ENCODE measurements around the gene GALNS.
"Not testable (repeated sequence)": the region's sequence is repeated elsewhere in the genome, so short reads cannot be mapped to it uniquely, and the experiment has no call there.

Gene GALNS

DNA sequence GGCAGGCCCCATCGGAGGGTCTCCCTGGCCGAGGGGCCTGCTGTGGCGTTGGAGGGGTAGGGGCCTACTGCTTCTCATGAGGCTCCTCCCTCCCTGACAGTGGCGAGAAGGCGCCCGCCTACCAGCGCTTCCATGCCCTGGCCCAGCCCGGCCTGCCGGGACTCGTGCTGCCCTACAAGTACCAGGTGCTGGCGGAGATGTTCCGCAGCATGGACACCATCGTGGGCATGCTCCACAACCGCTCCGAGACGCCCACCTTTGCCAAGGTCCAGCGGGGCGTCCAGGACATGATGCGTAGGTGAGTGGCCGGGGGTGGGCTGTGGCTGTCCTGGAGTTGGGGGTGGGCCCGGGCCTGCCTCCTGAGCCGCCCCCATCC lies 51.4 kb downstream of the GALNS start:
- DNase-seq (ENCODE audit: low read depth in 1 of 2, low spot score in 1 of 2), result no peak

- DNase-seq (ENCODE audit: low read depth in 1 of 2, low spot score in 1 of 2), result no peak
Observed at GRCh38 chr16:88804552-88805339, 52.0 kb downstream of the GALNS start.

DNA sequence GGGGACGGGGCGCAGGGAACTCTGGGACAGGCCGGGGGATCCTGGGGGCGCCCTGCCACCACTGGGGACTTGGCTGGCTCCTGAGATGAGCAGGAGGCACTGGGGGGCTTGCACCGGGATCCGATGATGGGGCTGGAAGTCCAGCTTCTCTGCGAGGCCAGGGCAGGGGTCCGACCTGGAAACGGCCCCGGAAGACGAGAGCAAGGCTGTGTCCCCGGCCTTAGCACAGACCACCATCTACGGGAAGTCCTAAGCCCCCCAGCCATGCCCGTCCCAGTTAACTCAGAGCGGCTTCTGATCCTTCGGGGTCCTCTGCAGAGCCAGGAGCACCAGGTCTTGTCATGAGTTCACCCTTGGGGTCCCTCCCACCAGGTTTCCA lies 52.6 kb downstream of the GALNS start:
- no peak for DNase-seq (ENCODE audit: low read depth in 1 of 2, low spot score in 1 of 2)

GRCh38 chr16:88803264-88803987 lies 53.3 kb downstream of the GALNS start, which contains the start of gene CDT1:
Gene CDT1 (plus strand): TSS chr16:88803789. CDS start chr16:88803832, 43 bp downstream.
- peak; percentile 73 to 82 for DNase-seq (ENCODE audit: low read depth in 1 of 2, low spot score in 1 of 2)

DNA sequence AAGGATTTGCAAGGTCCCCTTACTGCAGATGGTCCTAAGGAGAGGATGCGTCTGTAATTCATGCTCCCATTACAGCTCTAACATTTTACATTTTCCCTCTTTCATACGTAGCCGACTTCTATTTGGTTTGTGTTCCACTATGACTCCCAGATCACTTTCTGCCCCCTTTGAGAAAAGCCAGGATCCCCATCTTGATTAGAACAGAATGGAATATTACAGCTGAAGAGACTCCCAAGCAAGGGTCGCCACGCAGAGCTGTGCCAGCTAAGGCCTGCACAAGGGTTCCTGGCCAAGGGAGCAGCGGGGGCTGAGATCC lies 56.5 kb downstream of the GALNS start:
- DNase-seq (ENCODE audit: low read depth in 1 of 2, low spot score in 1 of 2), result no peak

DNA sequence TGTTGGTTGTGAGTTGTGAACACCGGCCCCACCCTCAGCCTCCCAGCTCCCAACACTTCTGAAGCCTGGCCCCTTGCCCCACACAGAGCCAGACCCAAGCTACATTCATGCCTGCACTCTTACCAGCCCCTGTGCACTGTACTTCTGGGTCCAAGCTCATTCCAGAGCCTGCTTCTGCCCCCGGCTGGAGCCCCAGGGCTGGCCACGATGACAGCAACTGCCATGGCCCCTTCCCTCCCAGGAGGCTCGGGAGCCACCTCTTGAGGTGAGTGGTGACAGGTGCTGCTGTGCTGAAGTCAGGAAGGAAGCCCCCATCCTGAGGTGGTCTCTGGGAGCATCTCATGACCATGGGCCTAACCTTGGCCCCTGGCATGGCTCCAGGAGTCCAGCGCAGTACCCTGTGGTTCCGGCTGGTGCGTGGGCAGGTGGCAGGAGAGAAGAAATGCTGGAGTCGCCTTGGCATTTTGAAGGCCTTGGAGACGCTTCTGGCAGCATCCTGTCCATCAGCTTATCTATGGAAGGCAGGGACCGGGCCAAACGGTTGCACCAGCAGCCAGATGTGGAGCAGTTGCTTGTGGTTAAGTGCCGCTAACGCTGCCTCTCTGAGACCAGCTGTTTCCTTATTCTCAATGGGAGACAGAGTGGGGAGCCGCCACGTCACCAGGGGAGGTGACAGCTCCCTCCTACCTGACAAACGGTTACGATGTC lies 57.0 kb downstream of the GALNS start:
- no peak for DNase-seq (ENCODE audit: low read depth in 1 of 2, low spot score in 1 of 2)

DNA sequence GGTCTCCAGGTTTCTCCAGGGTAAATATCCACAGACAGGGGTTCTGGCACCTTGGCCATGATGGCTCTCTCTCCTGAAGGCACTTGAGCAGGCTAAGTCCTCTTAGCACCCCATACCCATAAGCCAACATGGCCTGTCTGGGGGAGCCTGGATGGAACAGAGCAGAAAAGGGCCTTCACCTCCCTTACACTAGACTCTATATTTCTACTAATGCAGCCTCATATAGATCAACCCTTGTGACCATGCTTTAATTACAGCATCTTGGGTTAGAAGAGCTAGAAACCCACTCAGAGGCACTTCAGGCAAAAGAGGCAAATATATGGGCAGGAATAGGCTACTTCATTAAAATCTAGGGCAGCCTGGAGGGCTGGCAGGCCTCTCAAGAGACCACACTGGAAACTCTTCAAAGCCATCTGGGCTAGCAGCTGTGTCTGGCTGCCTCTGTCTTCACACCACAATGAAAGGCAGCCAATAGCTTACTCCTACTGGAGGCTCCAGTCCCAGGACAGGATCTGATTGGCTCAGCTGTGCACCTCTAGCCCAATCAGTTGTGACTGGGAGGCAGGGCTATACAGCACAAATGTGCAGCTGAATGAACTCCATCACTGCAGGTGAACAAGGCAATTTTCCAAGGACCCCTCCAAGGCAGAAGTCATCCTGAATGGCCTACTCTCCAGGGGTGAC lies 57.8 kb downstream of the GALNS start:
- no peak for DNase-seq (ENCODE audit: low read depth in 1 of 2, low spot score in 1 of 2)

DNA sequence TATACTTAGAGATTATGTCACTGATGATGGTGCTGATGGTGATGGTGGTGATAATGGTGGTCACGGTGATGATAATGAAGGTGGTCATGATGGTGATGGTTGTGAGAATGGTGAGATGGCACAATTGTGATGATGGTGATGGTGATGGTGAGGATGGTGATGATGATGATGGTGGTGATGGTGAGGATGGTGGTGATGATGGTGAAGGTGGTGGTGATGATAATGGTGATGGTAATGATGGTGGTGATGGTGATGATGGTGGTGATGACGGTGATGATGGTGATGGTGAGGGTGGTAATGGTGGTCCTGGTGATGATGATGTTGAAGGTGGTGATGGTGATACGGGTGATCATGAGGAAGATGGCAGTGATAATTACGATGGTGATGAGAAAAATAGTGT lies 58.7 kb downstream of the GALNS start:
- DNase-seq (ENCODE audit: low read depth in 1 of 2, low spot score in 1 of 2), result no peak

DNA sequence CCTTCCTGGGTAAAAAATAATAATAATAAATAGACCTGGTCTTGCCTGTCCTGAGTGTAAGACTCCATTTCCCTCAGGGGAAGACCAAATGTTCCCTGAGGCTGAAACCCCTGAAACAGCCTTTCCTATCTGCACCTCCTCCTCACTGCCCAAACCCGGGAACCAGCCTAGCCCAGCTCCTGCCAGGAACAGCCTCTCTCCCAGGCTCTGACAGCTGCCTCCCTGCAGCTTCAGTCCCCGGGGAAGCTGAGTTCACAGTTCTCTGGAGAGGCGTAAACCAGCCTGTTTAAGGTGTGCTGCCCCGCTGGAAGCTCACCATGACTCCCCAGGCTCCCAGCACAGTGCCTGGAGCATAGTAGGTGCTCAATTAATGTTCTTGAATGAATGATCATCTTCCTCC lies 60.5 kb downstream of the GALNS start:
- no peak for DNase-seq (ENCODE audit: low read depth in 1 of 2, low spot score in 1 of 2)

- no peak for DNase-seq (ENCODE audit: low read depth in 1 of 2, low spot score in 1 of 2)
Observed at GRCh38 chr16:88793251-88793954, 63.3 kb downstream of the GALNS start.

DNA sequence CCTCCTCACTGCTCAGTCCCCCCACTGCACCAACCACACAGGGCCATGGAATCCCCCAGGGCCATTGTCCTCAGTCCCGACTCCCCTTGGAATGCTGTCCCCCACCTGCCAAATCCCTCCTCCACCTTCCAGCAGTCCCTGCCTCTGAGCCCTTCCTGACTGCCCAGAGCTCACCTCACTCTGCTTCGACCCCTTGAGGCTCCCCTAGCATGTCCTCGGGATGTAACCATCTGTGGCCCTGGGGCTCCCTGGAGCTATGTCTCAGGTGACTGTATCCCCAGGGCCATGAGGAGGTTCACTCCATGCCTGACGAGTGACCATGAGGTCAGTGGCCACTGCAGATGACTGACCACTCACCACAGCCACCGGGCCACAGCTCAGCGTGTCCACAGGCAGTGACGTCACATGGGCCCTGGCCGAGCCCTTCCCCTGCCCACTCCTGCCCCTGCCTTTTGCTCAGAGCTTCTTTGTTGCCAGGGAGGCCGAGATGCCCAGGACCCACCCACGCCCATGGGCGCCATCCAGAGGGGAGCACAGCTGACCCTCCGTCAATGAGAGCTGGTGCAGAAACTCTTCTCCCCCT lies 64.0 kb downstream of the GALNS start:
- no peak for DNase-seq (ENCODE audit: low read depth in 1 of 2, low spot score in 1 of 2)

- DNase-seq (ENCODE audit: low read depth in 1 of 2, low spot score in 1 of 2), result no peak
Observed at GRCh38 chr16:88792078-88792550, 64.6 kb downstream of the GALNS start.

DNA sequence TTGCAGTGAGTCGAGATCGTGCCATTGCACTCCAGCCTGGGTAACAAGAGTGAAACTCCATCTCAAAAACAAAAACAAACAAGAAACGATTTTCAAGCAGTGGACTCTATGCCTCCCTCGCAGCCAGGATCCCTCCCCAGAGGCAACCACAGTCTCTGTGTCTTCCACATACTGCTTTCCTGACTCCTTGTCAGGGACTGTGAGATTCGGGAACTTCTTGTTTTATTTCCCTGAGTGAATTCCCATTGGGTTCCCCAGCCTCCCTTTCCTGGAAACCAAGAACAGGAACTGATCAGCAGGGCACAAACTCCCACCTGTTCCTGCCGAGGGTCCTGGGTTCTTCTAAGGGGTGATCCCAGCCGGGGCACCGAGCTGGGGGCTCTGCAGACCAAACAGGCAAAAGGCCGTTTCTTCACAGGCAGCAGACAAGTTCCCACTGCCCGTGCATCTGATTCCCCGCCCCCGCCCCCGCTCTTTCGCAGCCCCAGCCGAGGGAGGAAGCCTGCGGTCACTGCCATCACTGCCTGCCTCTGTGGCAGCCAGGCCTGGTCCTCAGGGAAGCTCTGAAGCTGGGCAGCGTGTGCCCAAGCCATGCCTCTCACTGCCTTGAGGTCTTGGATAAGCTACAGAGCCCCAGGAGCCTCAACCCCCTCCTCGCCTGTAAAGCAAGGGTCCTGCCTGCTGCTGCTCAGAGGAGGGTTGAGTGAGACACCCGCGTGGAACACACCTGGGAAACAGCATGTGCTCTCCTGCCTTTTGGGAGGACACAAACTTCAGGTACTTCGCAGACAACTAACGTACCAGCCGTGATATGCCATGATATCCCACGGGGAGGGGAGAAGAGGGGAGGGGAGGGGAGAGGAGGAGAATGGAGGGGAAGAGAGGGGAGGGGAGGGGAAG lies 66.2 kb downstream of the GALNS start:
- no peak for DNase-seq (ENCODE audit: low read depth in 1 of 2, low spot score in 1 of 2)

DNA sequence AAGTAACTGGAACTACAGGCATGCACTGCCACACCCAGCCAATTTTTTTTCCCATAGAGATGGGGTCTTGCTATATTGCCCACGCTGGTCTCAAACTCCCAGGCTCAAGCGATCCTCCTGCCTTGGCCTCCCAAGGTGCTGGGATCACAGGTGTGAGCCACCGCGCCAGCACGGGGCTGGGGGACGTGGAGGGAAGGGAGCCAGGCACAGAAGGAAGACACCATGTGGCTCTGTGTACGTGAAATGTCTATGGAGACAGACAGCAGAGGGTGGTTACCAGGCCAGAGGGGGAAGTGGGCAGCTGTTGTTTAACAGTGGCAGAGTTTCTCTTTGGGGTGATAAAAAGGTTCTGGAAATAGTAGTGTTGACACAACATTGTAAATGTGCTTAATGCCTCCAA lies 67.2 kb downstream of the GALNS start:
- DNase-seq (ENCODE audit: low read depth in 1 of 2, low spot score in 1 of 2), result no peak

DNA sequence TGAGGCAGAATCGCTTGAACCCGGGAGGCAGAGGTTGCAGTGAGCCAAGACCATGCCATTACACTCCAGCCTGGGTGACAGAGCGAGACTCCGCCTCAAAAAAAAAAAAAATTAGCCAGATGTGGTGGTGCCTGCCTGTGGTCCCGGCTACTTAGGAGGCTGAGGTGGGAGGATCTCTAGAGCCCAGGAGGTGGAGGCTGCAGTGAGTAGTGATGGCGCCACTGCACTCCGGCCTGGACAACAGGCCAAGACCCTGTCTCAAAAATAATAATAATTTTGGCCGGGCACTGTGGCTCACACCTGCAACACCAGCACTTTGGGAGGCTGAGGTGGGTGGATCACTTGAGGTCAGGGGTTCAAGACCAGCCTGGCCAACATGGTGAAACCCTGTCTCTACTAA lies 68.0 kb downstream of the GALNS start:
- not testable (repeated sequence) for DNase-seq (ENCODE audit: low read depth in 1 of 2, low spot score in 1 of 2)

DNA sequence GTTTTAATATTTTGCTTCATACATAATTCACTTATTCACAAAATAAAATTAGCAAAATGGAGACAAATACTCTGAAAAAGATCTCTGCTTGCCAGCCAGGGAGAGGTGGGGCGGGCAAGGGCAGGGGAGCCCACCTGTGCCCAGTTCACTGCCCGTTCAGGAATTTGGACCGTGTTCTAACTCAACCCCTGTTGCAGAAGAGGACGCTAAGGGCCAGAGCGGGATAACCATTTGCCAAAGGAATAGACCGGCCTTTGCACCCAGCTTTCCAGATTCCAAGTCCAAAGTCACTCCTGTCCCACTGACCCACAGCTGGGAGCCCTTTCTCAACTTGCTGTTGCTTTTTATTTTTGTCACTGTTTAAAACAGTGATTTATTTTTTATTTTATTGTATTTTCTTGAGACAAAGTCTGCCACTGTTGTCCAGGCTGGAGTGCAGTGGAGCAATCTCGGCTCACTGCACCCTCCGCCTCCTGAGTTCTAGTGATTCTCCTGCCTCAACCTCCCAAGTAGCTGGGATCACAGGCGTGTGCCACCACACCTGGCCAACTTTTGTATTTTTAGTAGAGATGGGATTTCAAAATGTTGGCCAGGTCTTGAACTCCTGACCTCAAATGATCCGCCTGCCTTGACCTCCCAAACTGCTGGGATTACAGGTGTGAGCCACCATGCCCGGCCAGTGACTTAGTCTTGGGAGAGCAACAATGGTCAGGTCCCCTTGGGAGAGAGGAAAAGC lies 69.0 kb downstream of the GALNS start:
- no peak for DNase-seq (ENCODE audit: low read depth in 1 of 2, low spot score in 1 of 2)

DNA sequence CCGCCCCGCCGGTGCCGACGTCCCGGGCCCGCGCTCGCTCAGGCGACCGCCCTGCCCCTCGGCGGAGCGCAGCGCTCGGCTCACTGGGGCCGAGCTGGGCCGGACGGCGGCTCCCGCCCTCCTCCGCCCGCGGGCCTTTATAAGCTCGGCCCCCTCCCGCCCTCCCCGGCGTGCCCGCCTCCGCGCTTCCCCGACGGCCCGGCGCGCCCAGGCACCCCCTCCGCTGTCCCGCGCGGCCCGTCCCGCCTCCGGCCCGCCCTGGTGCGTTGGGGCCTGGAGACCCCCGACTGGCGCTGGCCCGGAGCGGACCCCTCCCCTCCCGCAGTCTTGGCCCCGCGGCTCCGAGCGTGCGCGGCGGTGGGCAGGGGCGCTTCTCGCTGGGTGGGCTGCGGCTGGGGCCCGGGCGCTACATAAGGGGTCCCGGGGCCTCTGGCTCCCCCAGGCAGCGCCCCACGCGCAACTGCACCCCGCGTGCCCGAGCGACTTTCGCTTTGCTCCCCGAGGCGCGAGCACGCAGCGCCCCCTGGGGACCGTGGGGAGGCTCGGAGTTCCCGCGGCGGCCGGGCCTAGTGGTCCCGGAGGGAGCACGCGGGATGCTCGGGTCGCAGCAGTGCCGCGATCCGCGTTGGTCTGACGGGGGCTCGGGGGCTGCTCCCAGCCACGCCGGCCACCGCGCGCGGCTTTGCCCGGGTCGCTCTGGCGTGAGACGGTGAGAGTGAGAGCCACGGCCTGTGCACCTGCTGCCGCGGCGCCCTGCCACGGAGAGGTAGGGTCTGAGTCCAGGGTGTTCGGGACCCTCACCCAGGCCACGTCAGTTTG lies 71.4 kb downstream of the GALNS start, which contains the start of gene PIEZO1:
Gene PIEZO1 (minus strand): TSS at position 115 of the 819 bp plus-strand sequence. CDS start 256 bp downstream, outside the sequence.
- DNase-seq (ENCODE audit: low read depth in 1 of 2, low spot score in 1 of 2), result peak; percentile 73 to 77

DNA sequence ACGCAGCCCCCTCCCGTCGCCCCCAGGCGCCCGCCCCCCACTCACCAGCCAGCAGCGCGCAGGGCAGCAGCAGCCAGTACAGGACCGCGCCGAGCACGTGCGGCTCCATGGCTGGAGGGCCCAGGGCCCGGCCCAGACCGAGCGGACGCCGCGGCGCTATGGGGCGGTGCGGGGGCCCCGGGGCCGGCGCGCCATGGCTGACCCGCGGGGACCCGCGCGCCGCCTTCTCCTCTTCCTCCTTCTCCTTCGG lies 72.0 kb downstream of the GALNS start:
- no peak for DNase-seq (ENCODE audit: low read depth in 1 of 2, low spot score in 1 of 2)

Data from stimulated activated CD4-positive, alpha-beta T cell treated with anti-CD3 and anti-CD28 coated beads, Interleukin-15, amount 100 ng/mL, for 1 hour (primary cell).